Smooth muscle cell (in vitro differentiated cells): ENCODE data around the gene CLDN4. TPM values are rescaled to one million over a fixed set of nuclear protein-coding genes. Genes with fewer than 3 reads are reported as not detected.

Experiments
- DNase-seq: peaks from one replicate; lab custom pipeline; 2025; ENCODE audit not compliant: unreplicated experiment; lab: John Stamatoyannopoulos, UW
- H2AFZ ChIP-seq: fragments of 200-600 bp; sonication (generic); 2 replicates; pipeline ENCODE4 v1.6.0; 2016; ENCODE audit warnings: antibody characterized with exemption, low read depth, mild to moderate bottlenecking
- H3F3A ChIP-seq: fragments of 200-600 bp; sonication (generic); 2 replicates; pipeline ENCODE4 v1.6.0; 2017; ENCODE audit warnings: antibody characterized with exemption, low read depth
- H3K27ac ChIP-seq: fragments of 200-600 bp; sonication (generic); 2 replicates; pipeline ENCODE4 v1.5.1; 2016; ENCODE audit warnings: low read depth, mild to moderate bottlenecking
- H3K27me3 ChIP-seq: fragments of 200-600 bp; sonication (generic); 2 replicates; pipeline ENCODE4 v1.6.1; 2016; ENCODE audit warnings: low read depth, mild to moderate bottlenecking
- H3K36me3 ChIP-seq: fragments of 200-600 bp; sonication (generic); 2 replicates; pipeline ENCODE4 v1.5.1; 2016; ENCODE audit warnings: low read depth
- H3K4me1 ChIP-seq: fragments of 200-600 bp; sonication (generic); 2 replicates; pipeline ENCODE4 v1.5.1; 2016; ENCODE audit warnings: low read depth
- H3K4me2 ChIP-seq: fragments of 200-600 bp; sonication (generic); 2 replicates; pipeline ENCODE4 v1.6.0; 2016; ENCODE audit warnings: mild to moderate bottlenecking
- H3K4me3 ChIP-seq: fragments of 200-600 bp; sonication (generic); 2 replicates; pipeline ENCODE4 v1.5.1; 2016; ENCODE audit warnings: mild to moderate bottlenecking
- H3K79me2 ChIP-seq: fragments of 200-600 bp; sonication (generic); 2 replicates; pipeline ENCODE4 v1.6.0; 2016; ENCODE audit warnings: low read depth, mild to moderate bottlenecking
- H3K9ac ChIP-seq: fragments of 200-600 bp; sonication (generic); 2 replicates; pipeline ENCODE4 v1.6.0; 2016; ENCODE audit warnings: low read depth
- H3K9me3 ChIP-seq: fragments of 200-600 bp; sonication (generic); replicated peaks from 2 replicates; pipeline ENCODE4 v1.5.1; 2016; ENCODE audit warnings: low read depth
- H4K20me1 ChIP-seq: fragments of 200-600 bp; sonication (generic); 2 replicates; pipeline ENCODE4 v1.6.0; 2016; ENCODE audit warnings: low read depth
- WGBS: methylation state at CpG from one replicate; pipeline ENCODE4 v1.1.7; 2016; ENCODE audit warnings: low lambda C conversion rate; 5-methylcytosine and 5-hydroxymethylcytosine counted together
- polyA plus RNA-seq: library from polyadenylated mRNA; unstranded; fragments of >200 nt; fragmentation: Nextera tagmentation; extraction: Ambion mirVana; gene quantifications from 2 replicates; pipeline ENCODE4 v1.2.1, GENCODE V29; 2016
- total RNA-seq: library from RNA; depleted of rRNA; stranded (reverse); fragments of >200 nt; gene quantifications from 2 replicates; pipeline ENCODE4 v1.2.3, GENCODE V29; 2014
- TF ChIP-seq, protein P1 (sequence below): fragments of 200-600 bp; sonication (generic); IDR thresholded peaks from 2 replicates; pipeline ENCODE4 v1.5.1; 2017; ENCODE audit warnings: borderline replicate concordance, mild to moderate bottlenecking, antibody characterized with exemption; ENCODE audit not compliant: insufficient read depth, poor library complexity, severe bottlenecking

The CLDN4 gene
- total and polyA plus RNA-seq, 2 experiments from 2014 or later: 63.5 to 109 TPM

DNA sequence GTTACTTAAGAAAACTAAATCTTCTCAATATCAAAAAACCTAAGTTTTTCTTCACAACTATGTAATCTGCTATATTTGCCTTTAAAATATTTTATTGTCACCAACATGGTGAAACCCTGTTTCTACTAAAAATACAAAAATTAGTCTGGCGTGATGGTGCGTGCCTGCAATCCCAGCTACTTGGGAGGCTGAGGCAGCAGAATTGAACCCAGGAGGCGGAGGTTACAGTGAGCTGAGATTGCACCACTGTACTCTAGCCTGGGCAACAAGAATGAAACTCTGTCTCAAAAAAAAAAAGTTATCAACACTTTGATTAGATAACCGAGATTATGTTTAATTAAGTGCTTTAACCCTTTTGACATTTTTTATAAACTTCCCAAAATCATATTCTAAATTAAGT is 28.3 kb upstream of the CLDN4 start:
- TF ChIP-seq, protein P1, sequence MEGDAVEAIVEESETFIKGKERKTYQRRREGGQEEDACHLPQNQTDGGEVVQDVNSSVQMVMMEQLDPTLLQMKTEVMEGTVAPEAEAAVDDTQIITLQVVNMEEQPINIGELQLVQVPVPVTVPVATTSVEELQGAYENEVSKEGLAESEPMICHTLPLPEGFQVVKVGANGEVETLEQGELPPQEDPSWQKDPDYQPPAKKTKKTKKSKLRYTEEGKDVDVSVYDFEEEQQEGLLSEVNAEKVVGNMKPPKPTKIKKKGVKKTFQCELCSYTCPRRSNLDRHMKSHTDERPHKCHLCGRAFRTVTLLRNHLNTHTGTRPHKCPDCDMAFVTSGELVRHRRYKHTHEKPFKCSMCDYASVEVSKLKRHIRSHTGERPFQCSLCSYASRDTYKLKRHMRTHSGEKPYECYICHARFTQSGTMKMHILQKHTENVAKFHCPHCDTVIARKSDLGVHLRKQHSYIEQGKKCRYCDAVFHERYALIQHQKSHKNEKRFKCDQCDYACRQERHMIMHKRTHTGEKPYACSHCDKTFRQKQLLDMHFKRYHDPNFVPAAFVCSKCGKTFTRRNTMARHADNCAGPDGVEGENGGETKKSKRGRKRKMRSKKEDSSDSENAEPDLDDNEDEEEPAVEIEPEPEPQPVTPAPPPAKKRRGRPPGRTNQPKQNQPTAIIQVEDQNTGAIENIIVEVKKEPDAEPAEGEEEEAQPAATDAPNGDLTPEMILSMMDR: no peak
- no peaks in the 10 kb centered on the region for H3K27me3 ChIP-seq
- H3K9ac ChIP-seq: no peak overlapping the region
- H2AFZ ChIP-seq: no peak overlapping the region
- 92% methylated on average over 4 of the region's 4 CpGs for WGBS
- H3K4me1 ChIP-seq: no peaks in the 10 kb centered on the region
- no peak for DNase-seq
- H3K9me3 ChIP-seq: no peaks in the 10 kb centered on the region
- H3K4me3 ChIP-seq: no peak overlapping the region
- H3F3A ChIP-seq: no peaks in the 10 kb centered on the region
- H4K20me1 ChIP-seq: no peaks in the 10 kb centered on the region
- no peak overlapping the region for H3K4me2 ChIP-seq
- H3K36me3 ChIP-seq: no peaks in the 10 kb centered on the region
- H3K79me2 ChIP-seq: no peaks in the 10 kb centered on the region
- no peak overlapping the region for H3K27ac ChIP-seq

DNA sequence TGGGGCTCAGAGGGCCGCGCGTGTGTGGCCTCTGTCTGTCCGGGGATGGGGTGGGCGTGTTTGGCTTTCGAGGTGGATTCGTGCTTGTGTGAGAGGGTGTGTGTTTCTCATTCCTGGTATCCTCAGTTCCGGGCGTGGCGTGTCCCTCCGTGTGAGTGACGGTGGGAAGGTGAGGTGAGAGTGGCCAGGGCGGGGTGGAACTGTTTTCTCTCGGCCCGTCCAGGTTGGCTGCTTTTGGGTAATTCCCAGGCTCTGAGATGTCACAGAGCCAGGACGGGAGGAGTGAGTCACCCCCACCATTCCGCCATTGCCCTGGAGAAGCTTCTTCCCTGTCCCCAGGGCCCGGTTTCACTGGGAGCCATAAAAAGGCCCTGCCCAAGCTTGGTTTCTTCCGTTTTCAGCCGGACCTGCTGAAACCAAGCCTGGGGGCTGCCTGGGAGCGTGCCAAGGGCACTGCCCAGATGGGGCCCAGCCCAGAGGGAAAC is 21.3 kb upstream of the CLDN4 start:
- H3K9me3 ChIP-seq: no peaks in the 10 kb centered on the region
- no peaks in the 10 kb centered on the region for H3K36me3 ChIP-seq
- H3K4me2 ChIP-seq: no peak overlapping the region
- no peaks in the 10 kb centered on the region for H3K27me3 ChIP-seq
- no peaks in the 10 kb centered on the region for H3K79me2 ChIP-seq
- 69% methylated on average over 19 of the region's 21 CpGs for WGBS
- no peak overlapping the region for H3K9ac ChIP-seq
- TF ChIP-seq, protein P1: no peak
- no peaks in the 10 kb centered on the region for H4K20me1 ChIP-seq
- H3K4me3 ChIP-seq: no peak overlapping the region
- no peak overlapping the region for H2AFZ ChIP-seq
- peak overlapping the region; percentile 45 for H3K27ac ChIP-seq
- no peaks in the 10 kb centered on the region for H3K4me1 ChIP-seq
- DNase-seq: no peak
- no peaks in the 10 kb centered on the region for H3F3A ChIP-seq

DNA sequence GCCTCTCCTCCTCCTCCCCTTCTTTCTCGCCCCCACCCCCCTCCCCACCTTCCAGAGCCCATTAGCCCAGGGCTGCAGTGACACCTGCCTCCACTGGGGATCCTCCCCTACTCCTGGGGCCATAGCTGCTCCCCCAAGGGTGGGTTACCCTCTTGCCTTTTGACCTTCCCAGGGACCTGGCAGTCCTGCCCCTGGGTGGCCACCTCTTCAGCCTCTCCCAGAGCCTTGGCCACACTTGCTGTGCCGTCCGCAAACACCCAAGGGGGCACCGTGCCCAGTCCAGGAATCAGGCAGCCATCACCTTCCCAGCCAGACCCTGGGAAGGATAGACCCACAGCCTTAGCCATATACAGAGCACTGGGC is 19.8 kb upstream of the CLDN4 start:
- no peaks in the 10 kb centered on the region for H3K36me3 ChIP-seq
- WGBS: 79% methylated on average over 3 of the region's 4 CpGs
- H2AFZ ChIP-seq: no peak overlapping the region
- H3K9ac ChIP-seq: no peak overlapping the region
- no peaks in the 10 kb centered on the region for H3F3A ChIP-seq
- no peaks in the 10 kb centered on the region for H3K79me2 ChIP-seq
- H4K20me1 ChIP-seq: no peaks in the 10 kb centered on the region
- no peak overlapping the region for H3K4me2 ChIP-seq
- no peaks in the 10 kb centered on the region for H3K27me3 ChIP-seq
- H3K27ac ChIP-seq: no peak overlapping the region
- H3K9me3 ChIP-seq: no peaks in the 10 kb centered on the region
- H3K4me3 ChIP-seq: no peak overlapping the region
- TF ChIP-seq, protein P1: peak; percentile 8
- no peak for DNase-seq
- no peaks in the 10 kb centered on the region for H3K4me1 ChIP-seq

DNA sequence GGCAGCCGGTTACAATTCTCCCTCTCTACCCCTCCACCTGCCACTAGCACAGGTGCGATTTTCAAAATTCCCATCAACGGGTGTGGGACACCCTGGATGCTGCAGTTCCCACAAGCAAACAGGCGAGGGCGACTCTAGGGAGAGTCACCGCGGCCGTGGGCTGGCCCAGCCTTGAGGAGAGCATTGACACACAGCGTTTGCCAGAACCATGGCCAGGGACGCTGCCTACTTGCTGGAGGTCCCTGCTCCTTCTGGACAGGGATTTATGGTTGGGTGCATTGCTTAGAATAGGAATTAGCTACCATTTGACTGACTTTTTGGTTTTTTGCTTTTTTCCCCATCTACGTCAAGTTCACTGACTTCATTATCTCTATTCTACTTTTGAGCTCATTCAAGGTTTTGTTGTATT is 19.0 kb upstream of the CLDN4 start:
- Histone ChIP-seq H3K9me3 (no peaks in the 10 kb centered on the region), H3K4me2 (no peak overlapping the region), H3K4me1 (no peaks in the 10 kb centered on the region), H3K79me2 (no peaks in the 10 kb centered on the region), H3K27ac (no peak overlapping the region), H3K36me3 (no peaks in the 10 kb centered on the region), H3K9ac (no peak overlapping the region), H4K20me1 (no peaks in the 10 kb centered on the region), H3K4me3 (no peak overlapping the region), H3K27me3 (no peaks in the 10 kb centered on the region), H3F3A (no peaks in the 10 kb centered on the region), H2AFZ (no peak overlapping the region)
- TF ChIP-seq, protein P1: peak; percentile 68
- 10% methylated on average over 11 of the region's 11 CpGs for WGBS
- DNase-seq: peak; percentile 9
